Measurements from ENCODE around the gene SREBF1.
A peak's percentile ranks its signal among the peaks of the same experiment; 100 is the strongest.
"Not testable (repeated sequence)": the region's sequence is repeated elsewhere in the genome, so short reads cannot be mapped to it uniquely, and the experiment has no call there.

The SREBF1 gene

DNA sequence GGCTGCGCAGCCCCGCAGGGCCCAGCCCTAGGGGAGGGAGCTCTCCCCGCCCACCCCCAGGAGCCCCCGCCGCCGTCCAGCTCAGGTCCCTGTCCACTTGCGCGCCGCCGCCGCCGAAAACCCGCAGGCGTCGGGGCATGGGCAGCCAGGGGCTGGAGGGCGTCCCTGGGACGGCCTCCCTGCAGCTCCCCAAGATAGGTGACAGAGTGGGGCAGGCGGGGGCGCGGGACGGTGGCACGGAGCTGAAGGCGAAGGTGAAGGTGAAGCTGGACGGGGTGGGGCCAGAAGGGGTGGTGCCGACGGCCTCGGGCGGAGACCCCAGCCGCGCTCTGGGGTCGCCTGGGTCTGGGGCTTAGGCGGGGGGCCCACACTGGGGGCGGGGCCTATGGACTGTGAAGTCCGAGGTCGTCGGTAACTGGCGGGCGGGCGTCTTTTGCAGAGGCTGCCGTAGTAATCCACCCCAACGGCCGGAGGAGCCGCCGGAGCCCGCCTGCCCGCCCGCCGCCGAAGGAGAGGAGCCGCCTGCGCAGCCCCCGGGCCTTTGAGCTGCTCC is 27.2 kb downstream of the SREBF1 start:
- DNase-seq, result no peak

GRCh38 chr17:17808706-17809432 is 27.9 kb downstream of the SREBF1 start:
- no peak for DNase-seq

- DNase-seq, result not testable (repeated sequence)
Observed at GRCh38 chr17:17808200-17808599, 28.6 kb downstream of the SREBF1 start.

DNA sequence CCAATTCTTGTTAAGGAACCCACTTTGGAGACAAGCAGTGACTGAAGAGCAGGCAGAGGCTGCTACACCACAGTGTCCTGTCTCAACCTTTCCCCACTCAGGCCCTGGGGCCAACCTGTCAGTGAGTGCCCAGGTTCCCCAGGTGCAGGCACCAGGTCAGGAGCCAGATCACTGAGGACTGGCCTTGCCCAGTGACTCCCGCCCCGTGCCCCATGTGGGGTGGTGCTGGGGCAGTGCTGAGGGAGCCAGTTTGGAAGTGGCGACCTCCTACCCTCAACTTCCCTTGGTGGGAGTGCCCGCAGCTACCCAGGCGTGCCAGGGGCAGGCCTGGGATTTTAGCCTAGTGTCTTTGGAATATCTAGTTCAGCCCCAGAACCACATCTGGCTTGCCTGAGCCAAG is 29.3 kb downstream of the SREBF1 start:
- DNase-seq, result no peak

- DNase-seq, result no peak
Observed at GRCh38 chr17:17806611-17807274, 30.0 kb downstream of the SREBF1 start.

GRCh38 chr17:17806035-17806434 is 30.8 kb downstream of the SREBF1 start:
- no peak for DNase-seq

DNA sequence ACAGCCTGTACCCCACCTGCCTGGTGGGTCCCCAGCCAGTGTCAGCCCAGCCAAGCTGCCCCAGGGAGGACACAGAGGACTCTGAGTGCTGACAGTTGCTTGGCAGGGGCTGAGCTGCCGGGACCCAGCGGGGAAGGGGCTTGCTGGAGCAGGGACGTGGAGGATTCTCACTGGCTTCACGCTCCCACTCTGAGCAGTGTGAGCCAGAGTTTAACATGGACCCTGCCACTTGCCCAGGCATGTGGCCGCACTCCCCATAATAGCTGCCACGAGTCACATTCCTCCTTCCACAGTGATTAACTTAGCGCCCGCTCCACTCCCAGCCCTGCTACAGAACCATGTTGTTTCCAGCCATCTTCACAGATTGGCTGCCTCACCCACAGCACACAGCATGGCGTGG is 31.2 kb downstream of the SREBF1 start:
- no peak for DNase-seq

DNA sequence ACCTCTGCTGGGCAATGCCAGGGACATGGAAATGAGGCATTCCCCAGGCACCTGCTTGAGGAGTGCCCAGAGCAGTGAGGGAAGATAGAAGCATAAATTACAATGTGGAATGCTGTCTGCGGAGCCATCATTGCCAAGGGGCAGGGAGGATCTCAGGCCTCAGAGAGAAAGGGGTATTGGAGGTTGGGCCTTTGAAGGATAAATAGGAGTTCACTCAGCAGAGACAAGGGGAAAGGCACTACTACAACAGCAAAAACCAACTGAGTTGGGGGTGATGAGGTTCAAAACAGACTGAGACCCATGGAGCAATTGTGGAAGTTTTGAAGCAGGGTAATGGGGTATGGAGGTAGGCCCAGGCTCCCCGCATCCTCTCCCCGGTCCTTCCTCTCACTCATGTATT is 32.8 kb downstream of the SREBF1 start:
- DNase-seq, result no peak

- DNase-seq, result no peak
Observed at GRCh38 chr17:17801800-17802481, 34.8 kb downstream of the SREBF1 start.

GRCh38 chr17:17800504-17801021 is 36.2 kb downstream of the SREBF1 start:
- DNase-seq, result no peak

DNA sequence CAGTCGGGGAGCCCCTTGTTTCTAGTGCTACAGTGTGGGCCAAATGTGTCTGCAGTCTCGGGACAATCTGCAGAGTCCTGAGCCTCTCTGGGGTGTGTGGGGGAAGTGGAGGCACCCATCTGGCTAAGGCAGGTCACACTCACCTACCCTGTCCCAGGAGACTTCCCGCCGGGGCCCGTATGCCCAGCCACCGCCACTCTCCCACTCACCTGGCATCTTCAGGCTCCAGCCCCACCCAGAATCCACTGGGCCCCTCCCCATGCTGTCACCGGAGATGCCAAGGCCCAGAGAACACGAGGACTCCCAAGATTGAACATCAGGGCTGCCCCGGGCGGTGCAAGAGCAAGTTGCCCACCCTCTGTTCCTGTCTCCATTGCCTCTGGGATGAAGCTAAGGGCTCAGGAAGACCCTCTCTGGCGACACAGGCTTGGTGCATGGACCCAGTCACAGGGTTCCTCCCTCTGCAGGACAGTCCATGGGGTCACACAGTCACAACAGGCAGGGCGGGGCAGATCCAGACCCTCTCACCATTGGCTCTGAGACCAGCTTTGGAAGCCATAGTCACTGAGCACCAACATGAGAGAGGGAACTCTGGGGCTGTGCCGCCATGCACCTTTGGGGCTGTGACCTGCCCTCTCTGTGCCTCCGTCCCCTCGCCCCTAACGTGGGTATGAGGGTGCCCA is 38.1 kb downstream of the SREBF1 start:
- DNase-seq, result no peak

DNA sequence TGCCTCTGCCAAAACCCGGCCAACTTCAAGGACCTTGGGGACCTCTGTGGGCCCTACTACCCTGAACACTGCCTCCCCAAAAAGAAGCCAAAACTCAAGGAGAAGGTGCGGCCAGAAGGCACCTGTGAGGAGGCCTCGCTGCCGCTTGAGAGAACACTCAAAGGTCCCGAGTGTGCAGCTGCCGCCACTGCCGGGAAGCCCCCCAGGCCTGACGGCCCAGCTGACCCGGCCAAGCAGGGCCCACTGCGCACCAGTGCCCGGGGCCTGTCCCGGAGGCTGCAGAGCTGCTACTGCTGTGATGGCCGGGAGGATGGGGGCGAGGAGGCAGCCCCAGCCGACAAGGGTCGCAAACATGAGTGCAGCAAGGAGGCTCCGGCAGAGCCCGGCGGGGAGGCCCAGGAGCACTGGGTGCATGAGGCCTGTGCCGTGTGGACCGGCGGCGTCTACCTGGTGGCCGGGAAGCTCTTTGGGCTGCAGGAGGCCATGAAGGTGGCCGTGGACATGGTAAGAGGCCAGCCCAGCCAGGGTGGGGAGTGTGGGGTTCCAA is 38.7 kb downstream of the SREBF1 start:
- no peak for DNase-seq

DNA sequence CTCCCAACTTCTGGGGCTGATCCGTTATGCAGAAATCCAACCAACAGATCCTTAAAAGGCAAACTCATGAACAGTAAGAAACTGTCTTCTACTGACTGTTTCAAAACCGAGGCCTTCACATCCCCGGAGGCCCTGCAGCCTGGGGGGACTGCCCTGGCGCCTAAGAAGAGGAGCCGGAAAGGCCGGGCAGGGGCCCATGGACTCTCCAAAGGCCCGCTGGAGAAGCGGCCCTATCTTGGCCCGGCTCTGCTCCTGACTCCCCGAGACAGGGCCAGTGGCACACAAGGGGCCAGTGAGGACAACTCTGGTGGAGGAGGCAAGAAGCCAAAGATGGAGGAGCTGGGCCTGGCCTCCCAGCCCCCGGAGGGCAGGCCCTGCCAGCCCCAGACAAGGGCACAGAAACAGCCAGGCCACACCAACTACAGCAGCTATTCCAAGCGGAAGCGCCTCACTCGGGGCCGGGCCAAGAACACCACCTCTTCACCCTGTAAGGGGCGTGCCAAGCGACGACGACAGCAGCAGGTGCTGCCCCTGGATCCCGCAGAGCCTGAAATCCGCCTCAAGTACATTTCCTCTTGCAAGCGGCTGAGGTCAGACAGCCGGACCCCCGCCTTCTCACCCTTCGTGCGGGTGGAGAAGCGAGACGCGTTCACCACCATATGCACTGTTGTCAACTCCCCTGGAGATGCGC is 39.5 kb downstream of the SREBF1 start:
- no peak for DNase-seq

GRCh38 chr17:17796787-17797061 is 40.1 kb downstream of the SREBF1 start:
- DNase-seq, result no peak

DNA sequence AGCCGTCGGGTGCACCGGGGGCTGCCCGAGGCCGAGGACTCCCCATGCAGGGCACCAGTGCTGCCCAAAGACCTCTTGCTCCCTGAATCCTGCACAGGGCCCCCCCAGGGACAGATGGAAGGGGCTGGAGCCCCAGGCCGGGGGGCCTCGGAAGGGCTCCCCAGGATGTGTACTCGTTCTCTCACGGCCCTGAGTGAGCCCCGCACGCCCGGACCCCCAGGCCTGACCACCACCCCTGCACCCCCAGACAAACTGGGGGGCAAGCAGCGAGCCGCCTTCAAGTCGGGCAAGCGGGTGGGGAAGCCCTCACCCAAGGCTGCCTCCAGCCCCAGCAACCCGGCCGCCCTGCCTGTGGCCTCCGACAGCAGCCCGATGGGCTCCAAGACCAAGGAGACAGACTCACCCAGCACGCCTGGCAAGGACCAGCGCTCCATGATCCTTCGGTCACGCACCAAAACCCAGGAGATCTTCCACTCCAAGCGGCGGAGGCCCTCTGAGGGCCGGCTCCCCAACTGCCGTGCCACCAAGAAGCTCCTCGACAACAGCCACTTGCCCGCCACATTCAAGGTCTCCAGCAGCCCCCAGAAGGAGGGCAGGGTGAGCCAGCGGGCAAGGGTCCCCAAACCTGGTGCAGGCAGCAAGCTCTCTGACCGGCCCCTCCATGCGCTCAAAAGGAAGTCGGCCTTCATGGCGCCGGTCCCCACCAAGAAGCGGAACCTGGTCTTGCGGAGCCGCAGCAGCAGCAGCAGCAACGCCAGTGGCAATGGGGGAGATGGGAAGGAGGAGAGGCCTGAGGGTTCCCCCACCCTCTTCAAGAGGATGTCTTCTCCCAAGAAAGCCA is 40.6 kb downstream of the SREBF1 start:
- DNase-seq, result no peak

GRCh38 chr17:17795296-17795695 is 41.5 kb downstream of the SREBF1 start:
- no peak for DNase-seq

GRCh38 chr17:17794382-17794781 is 42.4 kb downstream of the SREBF1 start:
- no peak for DNase-seq

DNA sequence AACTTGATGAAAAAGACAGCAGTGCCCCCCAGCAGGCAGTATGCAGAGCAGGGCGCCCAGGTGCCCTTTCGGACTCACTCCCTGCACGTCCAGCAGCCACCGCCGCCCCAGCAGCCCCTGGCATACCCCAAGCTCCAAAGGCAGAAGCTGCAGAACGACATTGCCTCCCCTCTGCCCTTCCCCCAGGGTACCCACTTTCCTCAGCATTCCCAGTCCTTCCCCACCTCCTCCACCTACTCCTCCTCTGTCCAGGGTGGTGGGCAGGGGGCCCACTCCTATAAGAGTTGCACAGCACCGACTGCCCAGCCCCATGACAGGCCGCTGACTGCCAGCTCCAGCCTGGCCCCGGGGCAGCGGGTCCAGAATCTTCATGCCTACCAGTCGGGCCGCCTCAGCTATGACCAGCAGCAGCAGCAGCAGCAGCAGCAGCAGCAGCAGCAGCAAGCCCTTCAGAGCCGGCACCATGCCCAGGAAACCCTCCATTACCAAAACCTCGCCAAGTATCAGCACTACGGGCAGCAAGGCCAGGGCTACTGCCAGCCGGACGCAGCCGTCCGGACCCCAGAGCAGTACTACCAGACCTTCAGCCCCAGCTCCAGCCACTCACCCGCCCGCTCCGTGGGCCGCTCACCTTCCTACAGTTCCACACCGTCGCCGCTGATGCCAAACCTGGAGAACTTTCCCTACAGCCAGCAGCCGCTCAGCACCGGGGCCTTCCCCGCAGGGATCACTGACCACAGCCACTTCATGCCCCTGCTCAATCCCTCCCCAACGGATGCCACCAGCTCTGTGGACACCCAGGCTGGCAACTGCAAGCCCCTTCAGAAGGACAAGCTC is 43.2 kb downstream of the SREBF1 start:
- DNase-seq, result no peak

- DNase-seq, result peak; percentile 73
Observed at GRCh38 chr17:17792551-17793377, 44.0 kb downstream of the SREBF1 start.

All from COR-L47 (cell line).